ENCODE data around the gene KCNK2.

KCNK2 gene

GRCh38 chr1:215262106-215262505, 179.6 kb downstream of the KCNK2 start:
- TF ChIP-seq CTCF (IDR thresholded peaks at IDR 0.05; ENCODE audit: low read depth, low read length), result no peak
- no peak overlapping the region for H3K4me3 ChIP-seq (ENCODE audit: low read depth, low read length)

GRCh38 chr1:215263636-215264035, 181.1 kb downstream of the KCNK2 start:
- no peak overlapping the region for H3K4me3 ChIP-seq (ENCODE audit: low read depth, low read length)
- TF ChIP-seq CTCF (IDR thresholded peaks at IDR 0.05; ENCODE audit: low read depth, low read length), result no peak

GRCh38 chr1:215264649-215265048, 182.1 kb downstream of the KCNK2 start:
- no peak for TF ChIP-seq CTCF (IDR thresholded peaks at IDR 0.05; ENCODE audit: low read depth, low read length)
- H3K4me3 ChIP-seq (ENCODE audit: low read depth, low read length), result no peak overlapping the region

- no peak overlapping the region for H3K4me3 ChIP-seq (ENCODE audit: low read depth, low read length)
- no peak for TF ChIP-seq CTCF (IDR thresholded peaks at IDR 0.05; ENCODE audit: low read depth, low read length)
Measured at GRCh38 chr1:215267495-215267894, 185.0 kb downstream of the KCNK2 start.

- H3K4me3 ChIP-seq (ENCODE audit: low read depth, low read length), result no peak overlapping the region
- TF ChIP-seq CTCF (IDR thresholded peaks at IDR 0.05; ENCODE audit: low read depth, low read length), result no peak
Measured at GRCh38 chr1:215269955-215270354, 187.4 kb downstream of the KCNK2 start.

GRCh38 chr1:215273838-215274516, 191.4 kb downstream of the KCNK2 start:
- H3K4me3 ChIP-seq (ENCODE audit: low read depth, low read length), result no peak overlapping the region
- TF ChIP-seq CTCF (IDR thresholded peaks at IDR 0.05; ENCODE audit: low read depth, low read length), result no peak

- H3K4me3 ChIP-seq (ENCODE audit: low read depth, low read length), result no peak overlapping the region
- TF ChIP-seq CTCF (IDR thresholded peaks at IDR 0.05; ENCODE audit: low read depth, low read length), result no peak
Measured at GRCh38 chr1:215276582-215276981, 194.0 kb downstream of the KCNK2 start.

All from WI38 (cell line).